ENCODE results near the gene ZBED1. TPM values are rescaled to one million over a fixed set of nuclear protein-coding genes. Genes with fewer than 3 reads are reported as not detected.

The ZBED1 gene
- total RNA-seq, 2 experiments from 2014 or later, result 15.8 to 16.1 TPM

GRCh38 chrX:2450681-2451080 lies 50.1 kb downstream of the ZBED1 start:
- DNase-seq (no peak), ATAC-seq (ENCODE audit: poor library complexity) (no peak)
- no peak overlapping the region for H3K27ac ChIP-seq (ENCODE audit: low read depth in 1 of 2, low read length in 2 of 2)
- H3K4me1 ChIP-seq (ENCODE audit: insufficient read depth, low read length), result no peaks in the 10 kb centered on the region
- Mint-ChIP-seq H3K27ac (no peak overlapping the region), H3K27me3 (no peaks in the 10 kb centered on the region), H3K4me3 (no peak overlapping the region), H3K4me1 (ENCODE audit: low read depth) (no peaks in the 10 kb centered on the region), H3K9me3 (no peaks in the 10 kb centered on the region), H3K36me3 (ENCODE audit: low read depth) (peaks cover 30% of the 10 kb centered on the region)
- H3K9me3 ChIP-seq (ENCODE audit: control insufficient read depth in 1 of 2, insufficient read depth in 1 of 2, low read length in 2 of 2), result no peaks in the 10 kb centered on the region
- peaks cover 7% of the 10 kb centered on the region for H3K36me3 ChIP-seq (ENCODE audit: insufficient read depth, low read length)
- TF ChIP-seq CTCF (IDR thresholded peaks at IDR 0.05), result no peak
- no peaks in the 10 kb centered on the region for H3K27me3 ChIP-seq (ENCODE audit: control insufficient read depth in 1 of 2, insufficient read depth in 2 of 2, low read length in 2 of 2)
- POLR2A ChIA-PET, result no interaction called here
- CTCF ChIA-PET, result no interaction called here
- no peak overlapping the region for H3K4me3 ChIP-seq (ENCODE audit: low read length)
- intact Hi-C loops (cut with DNase I, micrococcal nuclease), result no loop called here

DNA sequence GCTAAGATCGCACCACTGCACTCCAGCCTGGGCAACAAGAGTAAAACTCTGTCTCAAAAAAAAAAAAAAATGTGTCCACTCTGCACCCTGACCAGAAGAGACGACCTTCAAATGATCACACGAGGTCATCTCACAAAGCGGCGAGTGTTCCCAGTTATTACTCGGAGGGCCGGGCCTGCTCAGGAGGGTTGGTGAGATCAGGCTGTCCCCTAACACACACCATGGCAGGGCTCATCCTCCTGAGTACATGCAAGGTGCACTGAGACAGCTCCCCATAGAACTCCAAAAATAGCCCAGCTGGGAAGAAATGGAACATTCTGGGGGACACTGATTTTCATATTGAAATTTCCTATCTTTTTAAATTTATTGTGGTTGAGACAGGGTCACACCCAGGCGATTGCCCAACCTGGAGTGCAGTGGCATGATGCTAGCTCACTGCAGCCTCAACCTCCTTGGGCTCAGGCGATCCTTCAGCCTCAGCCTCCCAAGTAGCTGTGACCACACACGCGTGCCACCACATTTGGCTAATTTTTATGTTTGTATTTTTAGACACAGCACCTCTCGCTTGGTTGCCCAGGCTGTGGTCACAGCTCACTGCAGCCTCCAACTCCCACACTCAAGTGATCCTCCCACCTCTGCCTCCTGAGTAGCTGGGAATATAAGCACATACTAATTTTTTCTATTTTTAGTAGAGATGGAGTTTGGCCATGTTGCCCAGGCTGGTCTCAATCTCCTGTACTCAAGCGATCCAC lies 51.5 kb downstream of the ZBED1 start:
- H3K4me1 Mint-ChIP-seq (ENCODE audit: low read depth), result no peaks in the 10 kb centered on the region
- intact Hi-C loops (cut with DNase I, micrococcal nuclease), result no loop called here
- no peaks in the 10 kb centered on the region for H3K9me3 ChIP-seq (ENCODE audit: control insufficient read depth in 1 of 2, insufficient read depth in 1 of 2, low read length in 2 of 2)
- H3K36me3 Mint-ChIP-seq (ENCODE audit: low read depth), result peaks cover 35% of the 10 kb centered on the region
- no peak overlapping the region for H3K27ac ChIP-seq (ENCODE audit: low read depth in 1 of 2, low read length in 2 of 2)
- no peak overlapping the region for H3K4me3 Mint-ChIP-seq
- H3K27ac Mint-ChIP-seq, result no peak overlapping the region
- no peak overlapping the region for H3K4me3 ChIP-seq (ENCODE audit: low read length)
- DNase-seq, result no peak
- TF ChIP-seq CTCF (IDR thresholded peaks at IDR 0.05), result no peak
- H3K4me1 ChIP-seq (ENCODE audit: insufficient read depth, low read length), result no peaks in the 10 kb centered on the region
- H3K27me3 ChIP-seq (ENCODE audit: control insufficient read depth in 1 of 2, insufficient read depth in 2 of 2, low read length in 2 of 2), result no peaks in the 10 kb centered on the region
- ChIA-PET POLR2A (no interaction called here), CTCF (no interaction called here)
- no peak for ATAC-seq (ENCODE audit: poor library complexity)
- H3K27me3 Mint-ChIP-seq, result no peaks in the 10 kb centered on the region
- no peaks in the 10 kb centered on the region for H3K9me3 Mint-ChIP-seq
- H3K36me3 ChIP-seq (ENCODE audit: insufficient read depth, low read length), result peaks cover 7% of the 10 kb centered on the region

- H3K27me3 Mint-ChIP-seq, result no peaks in the 10 kb centered on the region
- no peak for DNase-seq
- Histone ChIP-seq H3K9me3 (ENCODE audit: control insufficient read depth in 1 of 2, insufficient read depth in 1 of 2, low read length in 2 of 2) (no peaks in the 10 kb centered on the region), H3K4me1 (ENCODE audit: insufficient read depth, low read length) (no peaks in the 10 kb centered on the region), H3K27ac (ENCODE audit: low read depth in 1 of 2, low read length in 2 of 2) (no peak overlapping the region), H3K36me3 (ENCODE audit: insufficient read depth, low read length) (peaks cover 3% of the 10 kb centered on the region), H3K4me3 (ENCODE audit: low read length) (no peak overlapping the region), H3K27me3 (ENCODE audit: control insufficient read depth in 1 of 2, insufficient read depth in 2 of 2, low read length in 2 of 2) (no peaks in the 10 kb centered on the region)
- no peak for ATAC-seq (ENCODE audit: poor library complexity)
- no peaks in the 10 kb centered on the region for H3K4me1 Mint-ChIP-seq (ENCODE audit: low read depth)
- ChIA-PET CTCF (no interaction called here), POLR2A (no interaction called here)
- H3K9me3 Mint-ChIP-seq, result no peaks in the 10 kb centered on the region
- peaks cover 39% of the 10 kb centered on the region for H3K36me3 Mint-ChIP-seq (ENCODE audit: low read depth)
- intact Hi-C loops (cut with DNase I, micrococcal nuclease), result no loop called here
- no peak overlapping the region for H3K4me3 Mint-ChIP-seq
- H3K27ac Mint-ChIP-seq, result no peak overlapping the region
- TF ChIP-seq CTCF (IDR thresholded peaks at IDR 0.05), result no peak
Observed at GRCh38 chrX:2447484-2447883, 53.3 kb downstream of the ZBED1 start.
